HEK293 (cell line): Measurements from ENCODE around the gene SYT2.

ENCODE experiments used
- ZNF10 ChIP-seq: fragments of 450-650 bp; formaldehyde crosslinking; IDR thresholded peaks from 2 replicates; pipeline ENCODE4 v1.5.1; 2017; ENCODE audit warnings: missing biosample characterization, missing genetic modification characterization
- ZNF140 ChIP-seq: fragments of 450-650 bp; formaldehyde crosslinking; IDR thresholded peaks from 2 replicates; pipeline ENCODE4 v1.5.1; 2016; ENCODE audit warnings: missing biosample characterization, missing genetic modification characterization
- TF ChIP-seq, protein P1 (sequence below): fragments of 450-650 bp; formaldehyde crosslinking; IDR thresholded peaks from 2 replicates; pipeline ENCODE4 v1.5.1; 2016; ENCODE audit warnings: missing biosample characterization, missing genetic modification characterization
- TF ChIP-seq, protein P2 (sequence below): fragments of 450-650 bp; formaldehyde crosslinking; IDR thresholded peaks from 2 replicates; pipeline ENCODE4 v1.5.1; 2016; ENCODE audit warnings: missing biosample characterization, missing genetic modification characterization
- TF ChIP-seq, protein P3 (sequence below): fragments of 450-650 bp; formaldehyde crosslinking; IDR thresholded peaks from 2 replicates; pipeline ENCODE4 v1.5.1; 2016; ENCODE audit warnings: missing biosample characterization, missing genetic modification characterization

DNA sequence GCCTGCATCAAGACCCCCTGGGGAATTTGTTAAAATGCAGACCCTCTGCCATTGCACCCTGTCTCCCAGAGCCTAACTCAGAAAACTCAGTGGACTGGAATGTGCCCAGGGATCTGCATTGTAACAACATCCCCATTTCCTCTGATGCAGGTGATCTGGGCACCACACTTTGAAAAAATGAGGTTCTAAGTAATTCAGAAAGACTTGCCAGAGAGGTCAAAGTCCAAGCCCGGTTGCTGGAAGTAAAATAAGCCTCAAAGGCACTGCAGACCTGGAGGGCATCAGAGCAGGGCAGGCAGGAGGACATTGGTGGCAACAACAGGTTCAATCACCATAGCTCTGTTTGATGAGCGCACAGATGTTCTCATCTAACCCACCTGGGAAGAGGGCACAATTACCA lies 90.7 kb downstream of the SYT2 start:
- TF ChIP-seq, protein P1, sequence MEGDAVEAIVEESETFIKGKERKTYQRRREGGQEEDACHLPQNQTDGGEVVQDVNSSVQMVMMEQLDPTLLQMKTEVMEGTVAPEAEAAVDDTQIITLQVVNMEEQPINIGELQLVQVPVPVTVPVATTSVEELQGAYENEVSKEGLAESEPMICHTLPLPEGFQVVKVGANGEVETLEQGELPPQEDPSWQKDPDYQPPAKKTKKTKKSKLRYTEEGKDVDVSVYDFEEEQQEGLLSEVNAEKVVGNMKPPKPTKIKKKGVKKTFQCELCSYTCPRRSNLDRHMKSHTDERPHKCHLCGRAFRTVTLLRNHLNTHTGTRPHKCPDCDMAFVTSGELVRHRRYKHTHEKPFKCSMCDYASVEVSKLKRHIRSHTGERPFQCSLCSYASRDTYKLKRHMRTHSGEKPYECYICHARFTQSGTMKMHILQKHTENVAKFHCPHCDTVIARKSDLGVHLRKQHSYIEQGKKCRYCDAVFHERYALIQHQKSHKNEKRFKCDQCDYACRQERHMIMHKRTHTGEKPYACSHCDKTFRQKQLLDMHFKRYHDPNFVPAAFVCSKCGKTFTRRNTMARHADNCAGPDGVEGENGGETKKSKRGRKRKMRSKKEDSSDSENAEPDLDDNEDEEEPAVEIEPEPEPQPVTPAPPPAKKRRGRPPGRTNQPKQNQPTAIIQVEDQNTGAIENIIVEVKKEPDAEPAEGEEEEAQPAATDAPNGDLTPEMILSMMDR (tag by site-specific recombination) = no peak
- TF ChIP-seq ZNF10 (tag by site-specific recombination) (no peak), ZNF140 (tag by site-specific recombination) (no peak)
- TF ChIP-seq, protein P2, sequence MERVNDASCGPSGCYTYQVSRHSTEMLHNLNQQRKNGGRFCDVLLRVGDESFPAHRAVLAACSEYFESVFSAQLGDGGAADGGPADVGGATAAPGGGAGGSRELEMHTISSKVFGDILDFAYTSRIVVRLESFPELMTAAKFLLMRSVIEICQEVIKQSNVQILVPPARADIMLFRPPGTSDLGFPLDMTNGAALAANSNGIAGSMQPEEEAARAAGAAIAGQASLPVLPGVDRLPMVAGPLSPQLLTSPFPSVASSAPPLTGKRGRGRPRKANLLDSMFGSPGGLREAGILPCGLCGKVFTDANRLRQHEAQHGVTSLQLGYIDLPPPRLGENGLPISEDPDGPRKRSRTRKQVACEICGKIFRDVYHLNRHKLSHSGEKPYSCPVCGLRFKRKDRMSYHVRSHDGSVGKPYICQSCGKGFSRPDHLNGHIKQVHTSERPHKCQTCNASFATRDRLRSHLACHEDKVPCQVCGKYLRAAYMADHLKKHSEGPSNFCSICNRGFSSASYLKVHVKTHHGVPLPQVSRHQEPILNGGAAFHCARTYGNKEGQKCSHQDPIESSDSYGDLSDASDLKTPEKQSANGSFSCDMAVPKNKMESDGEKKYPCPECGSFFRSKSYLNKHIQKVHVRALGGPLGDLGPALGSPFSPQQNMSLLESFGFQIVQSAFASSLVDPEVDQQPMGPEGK = no peak
- TF ChIP-seq, protein P3, sequence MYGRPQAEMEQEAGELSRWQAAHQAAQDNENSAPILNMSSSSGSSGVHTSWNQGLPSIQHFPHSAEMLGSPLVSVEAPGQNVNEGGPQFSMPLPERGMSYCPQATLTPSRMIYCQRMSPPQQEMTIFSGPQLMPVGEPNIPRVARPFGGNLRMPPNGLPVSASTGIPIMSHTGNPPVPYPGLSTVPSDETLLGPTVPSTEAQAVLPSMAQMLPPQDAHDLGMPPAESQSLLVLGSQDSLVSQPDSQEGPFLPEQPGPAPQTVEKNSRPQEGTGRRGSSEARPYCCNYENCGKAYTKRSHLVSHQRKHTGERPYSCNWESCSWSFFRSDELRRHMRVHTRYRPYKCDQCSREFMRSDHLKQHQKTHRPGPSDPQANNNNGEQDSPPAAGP = no peak
